Measurements from ENCODE around the gene PRKAG2.

The PRKAG2 gene

DNA sequence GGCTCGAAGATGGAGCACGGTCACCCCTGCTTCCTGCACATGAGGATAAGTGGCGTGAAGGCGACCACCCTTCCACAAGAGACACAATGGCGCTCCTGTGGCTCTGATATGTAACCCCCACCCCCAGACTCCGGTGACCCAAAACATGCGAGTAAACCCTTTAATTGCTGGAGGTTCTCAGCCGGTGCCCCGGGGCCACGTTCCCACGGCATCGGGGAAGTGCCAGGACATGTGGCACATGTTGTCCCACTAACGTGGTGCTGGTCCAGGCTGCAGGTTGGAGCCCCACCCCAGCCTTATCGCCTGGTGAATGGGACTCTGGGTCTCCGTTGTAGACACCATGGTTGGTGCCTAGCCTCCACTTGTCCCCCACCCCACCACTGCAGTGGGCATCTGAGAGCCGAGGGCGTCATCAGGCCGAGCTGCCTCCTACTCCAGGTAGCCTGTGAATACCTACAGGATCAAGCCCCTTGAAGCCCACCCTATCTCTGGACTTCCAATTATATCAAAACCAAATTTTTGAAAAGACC lies 132.8 kb downstream of the PRKAG2 start:
- Histone ChIP-seq H3K9me3 (ENCODE audit: control insufficient read depth, insufficient read depth, low read length) (no peaks in the 10 kb centered on the region), H3K79me2 (ENCODE audit: control insufficient read depth, low read length) (no peaks in the 10 kb centered on the region), H3K4me3 (ENCODE audit: low read length) (no peak overlapping the region), H3K4me2 (ENCODE audit: low read length) (no peak overlapping the region), H3F3A (ENCODE audit: control insufficient read depth, insufficient read depth) (no peaks in the 10 kb centered on the region), H3K36me3 (ENCODE audit: control insufficient read depth, low read length) (no peaks in the 10 kb centered on the region), H3K27me3 (ENCODE audit: control insufficient read depth, low read length) (peaks cover 22% of the 10 kb centered on the region), H4K20me1 (ENCODE audit: control insufficient read depth, insufficient read depth, low read depth, low read length) (no peaks in the 10 kb centered on the region), H3K27ac (ENCODE audit: low read depth, low read length) (no peak overlapping the region), H3K4me1 (ENCODE audit: control insufficient read depth, low read length) (no peaks in the 10 kb centered on the region), H3K9me2 (replicated peaks; ENCODE audit: control insufficient read depth, low read length) (no peaks in the 10 kb centered on the region)
- no peak for TF ChIP-seq EZH2phosphoT487 (IDR thresholded peaks at IDR 0.05; ENCODE audit: borderline replicate concordance, low read length)
- TF ChIP-seq, protein P1, sequence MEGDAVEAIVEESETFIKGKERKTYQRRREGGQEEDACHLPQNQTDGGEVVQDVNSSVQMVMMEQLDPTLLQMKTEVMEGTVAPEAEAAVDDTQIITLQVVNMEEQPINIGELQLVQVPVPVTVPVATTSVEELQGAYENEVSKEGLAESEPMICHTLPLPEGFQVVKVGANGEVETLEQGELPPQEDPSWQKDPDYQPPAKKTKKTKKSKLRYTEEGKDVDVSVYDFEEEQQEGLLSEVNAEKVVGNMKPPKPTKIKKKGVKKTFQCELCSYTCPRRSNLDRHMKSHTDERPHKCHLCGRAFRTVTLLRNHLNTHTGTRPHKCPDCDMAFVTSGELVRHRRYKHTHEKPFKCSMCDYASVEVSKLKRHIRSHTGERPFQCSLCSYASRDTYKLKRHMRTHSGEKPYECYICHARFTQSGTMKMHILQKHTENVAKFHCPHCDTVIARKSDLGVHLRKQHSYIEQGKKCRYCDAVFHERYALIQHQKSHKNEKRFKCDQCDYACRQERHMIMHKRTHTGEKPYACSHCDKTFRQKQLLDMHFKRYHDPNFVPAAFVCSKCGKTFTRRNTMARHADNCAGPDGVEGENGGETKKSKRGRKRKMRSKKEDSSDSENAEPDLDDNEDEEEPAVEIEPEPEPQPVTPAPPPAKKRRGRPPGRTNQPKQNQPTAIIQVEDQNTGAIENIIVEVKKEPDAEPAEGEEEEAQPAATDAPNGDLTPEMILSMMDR (IDR thresholded peaks at IDR 0.05; ENCODE audit: low read depth, low read length, poor library complexity, severe bottlenecking) = no peak

DNA sequence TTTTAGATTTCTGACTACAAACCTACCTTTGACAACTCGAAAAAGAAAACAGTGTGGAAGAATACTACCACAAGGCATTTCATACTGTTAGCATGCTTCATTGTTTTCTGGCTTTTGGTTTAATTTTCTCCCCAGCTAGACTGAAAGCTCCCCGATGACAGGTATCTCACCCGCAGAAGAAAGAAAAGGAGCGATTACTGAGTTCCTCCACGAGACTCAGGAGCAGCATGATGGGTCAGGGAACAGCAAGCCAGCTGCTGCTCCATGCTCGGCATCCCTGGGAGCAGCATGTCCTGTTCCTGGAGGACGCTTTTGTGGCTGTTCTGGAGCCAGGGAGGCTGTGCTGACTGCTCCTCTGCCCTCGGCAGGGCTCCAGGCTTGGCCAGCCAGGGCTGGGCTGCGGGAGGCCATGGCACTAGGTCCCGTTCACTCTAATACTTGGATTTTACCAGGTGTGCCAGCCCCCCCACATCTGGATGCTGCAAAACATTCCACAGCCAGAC lies 133.4 kb downstream of the PRKAG2 start:
- no peaks in the 10 kb centered on the region for H3K4me1 ChIP-seq (ENCODE audit: control insufficient read depth, low read length)
- TF ChIP-seq, protein P1 (IDR thresholded peaks at IDR 0.05; ENCODE audit: low read depth, low read length, poor library complexity, severe bottlenecking) = no peak
- no peaks in the 10 kb centered on the region for H3K9me2 ChIP-seq (replicated peaks; ENCODE audit: control insufficient read depth, low read length)
- no peaks in the 10 kb centered on the region for H3F3A ChIP-seq (ENCODE audit: control insufficient read depth, insufficient read depth)
- no peak overlapping the region for H3K27ac ChIP-seq (ENCODE audit: low read depth, low read length)
- H3K4me2 ChIP-seq (ENCODE audit: low read length) = no peak overlapping the region
- no peaks in the 10 kb centered on the region for H3K9me3 ChIP-seq (ENCODE audit: control insufficient read depth, insufficient read depth, low read length)
- H3K79me2 ChIP-seq (ENCODE audit: control insufficient read depth, low read length) = no peaks in the 10 kb centered on the region
- no peak overlapping the region for H3K4me3 ChIP-seq (ENCODE audit: low read length)
- no peaks in the 10 kb centered on the region for H3K36me3 ChIP-seq (ENCODE audit: control insufficient read depth, low read length)
- H3K27me3 ChIP-seq (ENCODE audit: control insufficient read depth, low read length) = peaks cover 22% of the 10 kb centered on the region
- H4K20me1 ChIP-seq (ENCODE audit: control insufficient read depth, insufficient read depth, low read depth, low read length) = no peaks in the 10 kb centered on the region

- peaks cover 22% of the 10 kb centered on the region for H3K27me3 ChIP-seq (ENCODE audit: control insufficient read depth, low read length)
- H3K4me3 ChIP-seq (ENCODE audit: low read length) = no peak overlapping the region
- H3K9me3 ChIP-seq (ENCODE audit: control insufficient read depth, insufficient read depth, low read length) = no peaks in the 10 kb centered on the region
- H3K36me3 ChIP-seq (ENCODE audit: control insufficient read depth, low read length) = no peaks in the 10 kb centered on the region
- H3K4me2 ChIP-seq (ENCODE audit: low read length) = no peak overlapping the region
- TF ChIP-seq EZH2phosphoT487 (IDR thresholded peaks at IDR 0.05; ENCODE audit: borderline replicate concordance, low read length) = no peak
- no peaks in the 10 kb centered on the region for H3F3A ChIP-seq (ENCODE audit: control insufficient read depth, insufficient read depth)
- H3K27ac ChIP-seq (ENCODE audit: low read depth, low read length) = no peak overlapping the region
- no peaks in the 10 kb centered on the region for H4K20me1 ChIP-seq (ENCODE audit: control insufficient read depth, insufficient read depth, low read depth, low read length)
- H3K79me2 ChIP-seq (ENCODE audit: control insufficient read depth, low read length) = no peaks in the 10 kb centered on the region
- no peaks in the 10 kb centered on the region for H3K4me1 ChIP-seq (ENCODE audit: control insufficient read depth, low read length)
- H3K9me2 ChIP-seq (replicated peaks; ENCODE audit: control insufficient read depth, low read length) = no peaks in the 10 kb centered on the region
These were observed 134.0 kb downstream of the PRKAG2 start for GRCh38 chr7:151742713-151743480.

DNA sequence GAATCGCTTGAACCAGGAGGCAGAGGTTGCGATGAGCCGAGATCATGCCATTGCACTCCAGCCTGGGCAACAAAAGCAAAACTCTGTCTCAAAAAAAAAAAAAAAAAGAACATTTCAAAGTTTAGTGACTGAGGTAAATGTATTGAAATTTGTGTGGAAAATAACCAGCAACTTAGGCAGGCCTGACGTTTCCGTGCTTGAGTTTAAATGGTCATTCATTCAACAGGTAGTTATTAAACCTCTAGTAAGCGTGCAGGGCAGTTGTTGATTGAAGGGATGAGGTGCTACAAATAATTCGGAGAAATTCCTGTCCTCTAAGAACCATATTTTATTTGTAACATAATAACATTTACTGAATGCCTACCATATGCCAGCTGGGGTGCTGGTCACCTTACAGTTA lies 135.3 kb downstream of the PRKAG2 start:
- Histone ChIP-seq H3K4me3 (ENCODE audit: low read length) (no peak overlapping the region), H3K27me3 (ENCODE audit: control insufficient read depth, low read length) (peaks cover 22% of the 10 kb centered on the region), H3K79me2 (ENCODE audit: control insufficient read depth, low read length) (no peaks in the 10 kb centered on the region), H4K20me1 (ENCODE audit: control insufficient read depth, insufficient read depth, low read depth, low read length) (no peaks in the 10 kb centered on the region), H3F3A (ENCODE audit: control insufficient read depth, insufficient read depth) (no peaks in the 10 kb centered on the region), H3K36me3 (ENCODE audit: control insufficient read depth, low read length) (no peaks in the 10 kb centered on the region), H3K27ac (ENCODE audit: low read depth, low read length) (no peak overlapping the region), H3K4me2 (ENCODE audit: low read length) (no peak overlapping the region), H3K4me1 (ENCODE audit: control insufficient read depth, low read length) (no peaks in the 10 kb centered on the region), H3K9me3 (ENCODE audit: control insufficient read depth, insufficient read depth, low read length) (no peaks in the 10 kb centered on the region), H3K9me2 (replicated peaks; ENCODE audit: control insufficient read depth, low read length) (no peaks in the 10 kb centered on the region)
- TF ChIP-seq, protein P1 (IDR thresholded peaks at IDR 0.05; ENCODE audit: low read depth, low read length, poor library complexity, severe bottlenecking) = no peak

All from DOHH2 (cell line).